A549 (cell line): ENCODE measurements around the gene CPEB2.

Source experiments
- BHLHE40 ChIP-seq: IDR thresholded peaks from 2 replicates; pipeline ENCODE4 v1.6.1; 2012; ENCODE audit warnings: low read depth, low read length, inconsistent platforms
- EHMT2 ChIP-seq: fragments of 200-600 bp; sonication (generic); IDR thresholded peaks from 2 replicates; pipeline ENCODE4 v1.6.1; 2016; ENCODE audit warnings: antibody characterized with exemption, low read depth, mild to moderate bottlenecking, moderate library complexity
- GATA3 ChIP-seq: IDR thresholded peaks from 2 replicates; pipeline ENCODE4 v1.6.1; 2012; ENCODE audit warnings: borderline replicate concordance
- HOXA7 ChIP-seq: fragments of 250-450 bp; sonication (Bioruptor Pico); IDR thresholded peaks from 2 replicates; pipeline ENCODE4 v1.5.0; 2020; ENCODE audit warnings: mild to moderate bottlenecking, moderate library complexity
- MAFK ChIP-seq: fragments of 450-650 bp; IDR thresholded peaks from 2 replicates; pipeline ENCODE4 v1.6.1; 2014; ENCODE audit not compliant: partially characterized antibody
- MAZ ChIP-seq: fragments of 150-350 bp; IDR thresholded peaks from 2 replicates; pipeline ENCODE4 v1.6.1; 2014; ENCODE audit warnings: antibody characterized with exemption, low read depth, low read length, borderline replicate concordance
- PHF8 ChIP-seq: fragments of 200-600 bp; sonication (generic); IDR thresholded peaks from 2 replicates; pipeline ENCODE4 v1.6.1; 2016; ENCODE audit warnings: low read depth, mild to moderate bottlenecking, antibody characterized with exemption, moderate library complexity, borderline replicate concordance
- POLR2A ChIP-seq: IDR thresholded peaks from 2 replicates; pipeline ENCODE4 v1.6.1; 2012; ENCODE audit warnings: mild to moderate bottlenecking, low read length
- RFX5 ChIP-seq: fragments of 450-650 bp; IDR thresholded peaks from 2 replicates; pipeline ENCODE4 v1.7.1; 2014; ENCODE audit warnings: antibody characterized with exemption, mild to moderate bottlenecking, moderate library complexity
- ZFP36 ChIP-seq: fragments of 450-650 bp; IDR thresholded peaks from 2 replicates; pipeline ENCODE4 v1.6.1; 2014; ENCODE audit warnings: borderline replicate concordance; ENCODE audit not compliant: partially characterized antibody
- TF ChIP-seq, protein P1 (sequence below): fragments of >200 bp; sonication (Bioruptor Twin); formaldehyde crosslinking; IDR thresholded peaks from 3 replicates; pipeline ENCODE4 v1.5.1; 2016
- TF ChIP-seq, protein P2 (sequence below): fragments of >200 bp; sonication (Bioruptor Twin); formaldehyde crosslinking; IDR thresholded peaks from 2 replicates; pipeline ENCODE4 v1.6.1; 2016
- TF ChIP-seq, protein P3 (sequence below): fragments of 450-650 bp; IDR thresholded peaks from 2 replicates; pipeline ENCODE4 v1.6.1; 2014; ENCODE audit warnings: antibody characterized with exemption

DNA sequence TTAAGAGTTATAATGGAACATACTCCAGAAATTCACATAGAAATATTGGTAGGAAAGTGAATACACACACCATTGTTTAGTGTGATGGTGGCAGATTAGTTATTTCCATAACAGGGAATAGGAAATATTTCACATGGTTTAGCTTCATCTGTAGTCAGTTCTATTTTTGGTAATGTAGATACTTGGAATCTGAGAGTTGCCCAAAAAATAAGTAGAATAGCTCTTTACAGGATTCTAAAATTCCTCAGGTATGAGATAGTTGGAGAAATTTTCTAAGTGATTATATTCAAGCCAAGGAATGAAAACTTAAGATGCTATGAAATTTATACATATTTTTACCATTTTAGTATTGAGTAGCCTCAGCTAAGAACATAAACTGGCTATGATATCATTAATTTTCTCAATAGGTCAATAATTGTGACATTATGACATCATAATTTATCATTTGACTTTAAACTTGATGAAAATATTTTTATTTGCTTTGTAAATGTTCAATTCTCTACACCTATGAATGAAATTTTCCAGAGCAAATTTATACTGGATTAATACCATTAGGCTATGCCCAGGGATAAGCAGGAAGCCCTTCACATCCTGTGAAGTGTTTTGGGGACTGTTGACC is 35.8 kb downstream of the CPEB2 start:
- TF ChIP-seq GATA3 = no peak
- no peak for TF ChIP-seq BHLHE40
- no peak for TF ChIP-seq POLR2A
- no peak for TF ChIP-seq RFX5
- TF ChIP-seq ZFP36 = no peak
- no peak for TF ChIP-seq HOXA7 (CRISPR knock-in tag)
- TF ChIP-seq, protein P1, sequence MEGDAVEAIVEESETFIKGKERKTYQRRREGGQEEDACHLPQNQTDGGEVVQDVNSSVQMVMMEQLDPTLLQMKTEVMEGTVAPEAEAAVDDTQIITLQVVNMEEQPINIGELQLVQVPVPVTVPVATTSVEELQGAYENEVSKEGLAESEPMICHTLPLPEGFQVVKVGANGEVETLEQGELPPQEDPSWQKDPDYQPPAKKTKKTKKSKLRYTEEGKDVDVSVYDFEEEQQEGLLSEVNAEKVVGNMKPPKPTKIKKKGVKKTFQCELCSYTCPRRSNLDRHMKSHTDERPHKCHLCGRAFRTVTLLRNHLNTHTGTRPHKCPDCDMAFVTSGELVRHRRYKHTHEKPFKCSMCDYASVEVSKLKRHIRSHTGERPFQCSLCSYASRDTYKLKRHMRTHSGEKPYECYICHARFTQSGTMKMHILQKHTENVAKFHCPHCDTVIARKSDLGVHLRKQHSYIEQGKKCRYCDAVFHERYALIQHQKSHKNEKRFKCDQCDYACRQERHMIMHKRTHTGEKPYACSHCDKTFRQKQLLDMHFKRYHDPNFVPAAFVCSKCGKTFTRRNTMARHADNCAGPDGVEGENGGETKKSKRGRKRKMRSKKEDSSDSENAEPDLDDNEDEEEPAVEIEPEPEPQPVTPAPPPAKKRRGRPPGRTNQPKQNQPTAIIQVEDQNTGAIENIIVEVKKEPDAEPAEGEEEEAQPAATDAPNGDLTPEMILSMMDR = no peak
- no peak for TF ChIP-seq PHF8
- TF ChIP-seq, protein P2, sequence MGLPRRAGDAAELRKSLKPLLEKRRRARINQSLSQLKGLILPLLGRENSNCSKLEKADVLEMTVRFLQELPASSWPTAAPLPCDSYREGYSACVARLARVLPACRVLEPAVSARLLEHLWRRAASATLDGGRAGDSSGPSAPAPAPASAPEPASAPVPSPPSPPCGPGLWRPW = no peak
- TF ChIP-seq MAZ = no peak
- TF ChIP-seq MAFK = no peak
- TF ChIP-seq, protein P3, sequence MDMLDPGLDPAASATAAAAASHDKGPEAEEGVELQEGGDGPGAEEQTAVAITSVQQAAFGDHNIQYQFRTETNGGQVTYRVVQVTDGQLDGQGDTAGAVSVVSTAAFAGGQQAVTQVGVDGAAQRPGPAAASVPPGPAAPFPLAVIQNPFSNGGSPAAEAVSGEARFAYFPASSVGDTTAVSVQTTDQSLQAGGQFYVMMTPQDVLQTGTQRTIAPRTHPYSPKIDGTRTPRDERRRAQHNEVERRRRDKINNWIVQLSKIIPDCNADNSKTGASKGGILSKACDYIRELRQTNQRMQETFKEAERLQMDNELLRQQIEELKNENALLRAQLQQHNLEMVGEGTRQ = no peak
- no peak for TF ChIP-seq EHMT2
